GM21447 (cell line): ENCODE measurements around the gene GOLGA3.
"Not testable (repeated sequence)": the region's sequence is repeated elsewhere in the genome, so short reads cannot be mapped to it uniquely, and the experiment has no call there.

Experiments used
- ATAC-seq: cut with Tn5 transposase; IDR thresholded peaks from one replicate; pipeline ENCODE4 v1.9.1; 2021; ENCODE audit not compliant: unreplicated experiment

The GOLGA3 gene

DNA sequence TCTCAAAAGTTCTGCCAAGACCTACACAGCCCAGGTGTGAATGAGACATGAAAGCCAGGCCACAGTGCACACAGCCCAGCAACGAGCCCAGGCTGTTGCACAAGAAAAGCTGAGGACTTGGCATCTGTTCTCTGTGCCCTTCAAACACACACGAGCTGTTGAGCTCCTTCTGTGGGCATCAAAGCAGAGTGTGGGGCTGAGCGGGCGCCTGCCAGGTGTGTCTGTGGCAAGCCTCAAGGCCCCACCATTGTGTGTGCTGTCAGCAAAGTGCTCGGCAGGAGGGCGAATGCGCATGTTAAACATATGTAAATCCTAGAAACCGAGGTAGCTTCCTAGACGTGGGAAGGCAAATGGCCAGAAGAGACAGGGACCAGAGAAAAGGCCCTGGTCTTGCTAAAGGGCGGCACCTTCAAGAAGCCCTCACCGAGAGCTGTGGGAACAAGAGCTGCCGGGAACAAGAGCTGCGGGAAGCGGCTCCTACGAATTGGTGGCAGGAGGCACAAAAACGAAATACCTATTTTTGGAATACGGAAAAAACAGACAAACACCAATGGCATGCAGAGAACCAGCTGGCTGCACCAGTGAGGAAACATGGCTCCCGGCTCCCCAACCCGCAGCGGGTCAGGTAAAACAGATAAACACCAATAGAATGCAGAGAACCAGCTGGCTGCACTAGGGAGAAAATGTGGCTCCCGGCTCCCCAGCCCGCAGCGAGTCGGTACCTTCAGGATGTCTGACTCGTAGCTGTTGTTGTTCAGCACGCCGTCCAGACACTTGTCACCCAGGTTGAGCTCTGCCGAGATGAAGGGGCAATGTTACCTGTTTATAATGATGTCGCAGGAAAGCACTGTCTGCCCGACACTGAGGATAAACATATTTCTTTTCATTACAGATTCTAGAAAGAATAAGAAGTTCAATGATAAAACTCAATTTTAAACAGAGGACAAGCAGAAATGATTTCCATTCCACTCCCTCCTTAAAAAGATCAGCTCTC, 19.0 kb upstream of the GOLGA3 start:
- no peak for ATAC-seq

DNA sequence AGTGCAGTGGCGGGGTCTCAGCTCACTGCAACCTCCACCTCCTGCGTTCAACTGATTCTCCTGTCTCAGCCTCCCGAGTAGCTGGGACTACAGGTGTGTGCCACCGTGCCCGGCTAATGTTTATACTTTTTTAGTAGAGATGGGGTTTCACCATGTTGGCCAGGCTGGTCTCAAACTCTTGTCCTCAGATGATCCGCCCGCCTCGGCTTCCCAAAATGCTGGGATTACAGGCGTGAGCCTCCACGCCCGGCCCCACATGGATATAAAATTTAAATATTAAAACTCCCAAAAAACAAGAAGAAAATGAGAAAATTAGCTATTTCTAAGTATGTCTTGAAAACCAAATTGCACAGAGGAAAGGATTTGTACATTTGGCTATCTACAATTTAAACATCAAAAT, 16.0 kb upstream of the GOLGA3 start:
- not testable (repeated sequence) for ATAC-seq

DNA sequence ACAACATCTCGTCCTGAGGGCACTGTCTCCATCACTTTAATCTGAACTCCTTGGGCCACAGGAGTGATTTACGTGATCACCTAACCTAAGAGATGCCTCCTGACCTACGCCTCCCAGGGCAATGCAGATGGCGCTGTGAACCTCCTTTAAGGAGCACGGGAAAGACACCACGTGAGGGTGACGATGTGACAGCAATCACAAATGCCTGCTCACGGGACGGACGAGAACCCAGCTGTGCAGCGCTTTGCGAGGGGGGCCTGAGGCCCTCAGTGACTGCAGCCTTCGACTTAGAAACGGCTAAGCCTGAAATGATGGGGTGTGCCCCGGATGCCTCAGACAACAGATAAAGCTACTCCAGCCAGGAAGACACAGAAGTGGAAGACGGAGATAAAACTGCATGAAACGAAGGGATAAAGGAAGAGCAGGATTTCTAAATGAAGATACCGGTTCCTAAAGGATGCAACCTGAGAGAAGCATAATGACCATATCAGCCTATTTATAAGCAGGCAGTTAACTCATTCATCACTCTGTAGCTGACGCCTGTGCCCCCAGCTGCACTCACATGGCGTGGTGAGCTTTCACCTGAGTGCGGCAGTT, 13.9 kb upstream of the GOLGA3 start:
- no peak for ATAC-seq

GRCh38 chr12:132841151-132841550, 12.5 kb upstream of the GOLGA3 start:
- ATAC-seq: no peak

GRCh38 chr12:132840536-132840935, 11.9 kb upstream of the GOLGA3 start:
- ATAC-seq: no peak

DNA sequence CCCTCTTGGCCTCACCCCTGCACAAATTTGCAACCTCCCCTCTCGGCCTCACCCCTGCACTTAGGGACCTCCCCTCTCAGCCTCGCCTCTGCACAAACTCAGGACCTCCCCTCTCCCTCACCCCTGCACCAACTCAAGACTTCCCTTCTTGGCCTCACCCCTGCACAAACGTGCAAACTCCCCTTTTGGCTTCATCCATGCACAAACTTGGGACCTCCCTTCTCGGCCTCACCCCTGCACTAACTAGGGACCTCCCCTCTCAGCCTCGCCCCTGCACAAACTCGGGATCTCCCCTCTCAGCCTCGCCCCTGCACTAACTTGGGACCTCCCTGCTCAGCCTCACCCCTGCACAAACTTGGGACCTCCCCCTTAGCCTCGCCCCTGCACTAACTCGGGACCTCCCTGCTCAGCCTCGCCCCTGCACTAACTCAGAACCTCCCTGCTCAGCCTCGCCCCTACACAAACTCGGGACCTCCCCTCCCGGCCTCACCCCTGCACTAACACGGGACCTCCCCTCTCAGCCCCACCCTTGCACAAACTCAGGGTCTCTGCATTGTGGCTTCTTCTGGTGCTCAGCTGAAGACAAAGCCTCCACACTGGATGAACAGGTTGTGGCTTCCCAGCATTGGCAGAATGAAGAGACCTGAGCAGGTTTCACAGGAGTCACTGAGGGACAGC, 11.0 kb upstream of the GOLGA3 start:
- ATAC-seq: no peak

GRCh38 chr12:132838410-132839080, 9.9 kb upstream of the GOLGA3 start:
- no peak for ATAC-seq

DNA sequence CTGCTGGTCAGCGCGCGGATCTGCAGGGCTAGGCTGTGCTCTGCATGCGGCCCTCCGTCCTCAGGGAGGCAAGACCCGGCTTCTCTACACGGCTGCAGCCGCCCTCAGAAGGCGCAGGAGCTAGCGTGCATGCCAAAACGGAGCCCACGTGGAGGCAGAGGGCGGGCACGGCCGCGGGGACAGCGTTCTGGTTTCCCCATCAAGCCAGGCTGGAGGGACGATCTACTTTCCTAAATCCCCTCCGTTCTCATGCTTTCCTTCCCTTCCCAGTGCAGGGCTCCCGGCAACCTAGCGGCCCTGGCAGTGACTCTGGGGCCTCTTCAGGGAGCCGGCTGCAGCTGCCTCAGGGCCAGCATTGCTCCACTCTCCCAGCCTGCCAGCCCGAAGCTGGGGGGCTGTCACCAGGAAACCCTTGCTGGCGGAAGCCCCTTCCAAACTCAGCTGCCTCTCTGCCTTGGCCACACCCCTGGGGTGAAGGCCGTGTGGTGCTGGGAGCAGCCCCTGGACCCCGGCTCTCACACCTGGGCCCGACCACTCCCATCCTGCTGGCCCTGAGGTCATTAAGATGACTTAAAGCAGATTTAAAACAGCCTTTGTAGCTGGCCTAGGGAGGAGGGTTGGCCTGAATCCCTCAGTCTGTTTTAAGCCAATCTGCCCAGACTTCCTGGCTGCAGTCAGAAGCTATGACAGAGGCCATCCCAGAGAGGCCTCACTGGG, 9.2 kb upstream of the GOLGA3 start:
- no peak for ATAC-seq

DNA sequence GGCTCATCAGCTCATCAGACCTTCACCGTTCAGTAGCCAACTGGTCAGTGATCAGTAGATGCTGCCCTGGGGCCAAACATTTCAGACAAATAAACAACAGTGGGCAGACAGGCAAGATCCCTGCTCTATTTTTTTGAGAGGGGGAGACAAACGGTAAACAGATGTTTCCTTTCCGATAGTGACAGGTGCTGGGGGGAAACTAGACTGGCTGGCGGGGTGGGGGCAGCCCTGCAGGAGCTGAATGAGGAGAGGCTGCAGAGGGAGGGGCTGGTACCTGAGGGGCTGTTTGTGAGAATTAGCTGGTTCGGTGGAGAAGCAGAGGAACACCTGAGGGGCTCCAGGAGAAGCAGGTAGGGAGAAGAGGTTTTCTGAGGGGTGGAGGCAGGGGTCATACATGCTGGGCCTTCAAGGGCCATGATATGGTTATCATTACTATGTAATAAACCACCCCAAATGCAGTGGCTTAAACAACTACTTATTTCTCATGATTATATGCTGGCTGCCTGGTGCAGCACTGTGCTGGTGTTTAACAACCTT, 8.2 kb upstream of the GOLGA3 start:
- no peak for ATAC-seq

DNA sequence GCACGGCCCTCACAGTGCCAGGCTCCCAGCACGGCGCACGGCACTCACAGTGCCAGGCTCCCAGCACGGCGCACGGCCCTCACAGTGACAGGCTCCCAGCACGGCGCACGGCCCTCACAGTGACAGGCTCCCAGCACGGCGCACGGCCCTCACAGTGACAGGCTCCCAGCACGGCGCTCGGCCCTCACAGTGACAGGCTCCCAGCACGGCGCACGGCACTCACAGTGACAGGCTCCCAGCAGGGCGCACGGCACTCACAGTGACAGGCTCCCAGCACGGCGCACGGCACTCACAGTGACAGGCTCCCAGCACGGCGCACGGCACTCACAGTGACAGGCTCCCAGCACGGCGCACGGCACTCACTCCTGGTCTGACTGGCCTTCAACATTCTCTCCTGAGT, 7.6 kb upstream of the GOLGA3 start:
- ATAC-seq: not testable (repeated sequence)

DNA sequence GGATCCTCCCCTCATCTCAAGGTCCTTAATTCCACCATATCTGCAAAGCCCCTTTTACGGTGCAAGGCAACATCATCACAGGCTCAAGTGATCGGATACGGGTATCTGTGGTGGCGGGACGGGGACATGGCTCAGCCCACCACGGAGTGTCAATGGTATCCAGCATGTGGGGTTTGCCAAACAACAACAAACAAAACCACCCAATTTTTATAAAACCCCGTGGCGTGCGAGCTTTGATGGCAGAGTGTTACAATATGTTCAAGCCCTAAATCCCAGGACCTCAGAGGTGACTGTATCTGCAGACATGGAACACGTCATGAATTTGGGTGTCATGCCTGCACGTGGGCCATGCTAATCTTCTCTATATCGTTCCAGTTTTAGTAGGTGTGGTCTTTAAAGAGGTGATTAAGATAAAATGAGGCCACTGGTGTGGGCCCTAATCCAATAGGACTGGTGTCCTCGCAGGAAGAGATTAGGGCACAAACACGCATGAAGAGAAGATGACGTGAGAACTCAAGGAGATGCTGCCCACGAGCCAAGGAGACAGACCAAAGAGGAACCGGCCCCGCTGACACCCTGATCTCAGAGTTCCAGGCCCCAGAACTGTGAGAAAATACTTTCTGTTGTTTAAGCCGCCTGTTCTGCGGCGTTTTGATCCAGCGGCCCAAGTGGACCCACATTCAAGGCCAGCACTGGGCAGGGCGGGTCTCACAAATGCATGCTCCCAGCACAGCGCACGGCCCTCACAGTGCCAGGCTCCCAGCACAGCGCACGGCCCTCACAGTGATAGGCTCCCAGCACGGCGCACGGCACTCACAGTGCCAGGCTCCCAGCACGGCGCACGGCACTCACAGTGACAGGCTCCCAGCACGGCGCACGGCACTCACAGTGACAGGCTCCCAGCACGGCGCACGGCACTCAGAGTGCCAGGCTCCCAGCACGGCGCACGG, 6.7 kb upstream of the GOLGA3 start:
- no peak for ATAC-seq

- no peak for ATAC-seq
These were observed 5.6 kb upstream of the GOLGA3 start for GRCh38 chr12:132834181-132834711.

DNA sequence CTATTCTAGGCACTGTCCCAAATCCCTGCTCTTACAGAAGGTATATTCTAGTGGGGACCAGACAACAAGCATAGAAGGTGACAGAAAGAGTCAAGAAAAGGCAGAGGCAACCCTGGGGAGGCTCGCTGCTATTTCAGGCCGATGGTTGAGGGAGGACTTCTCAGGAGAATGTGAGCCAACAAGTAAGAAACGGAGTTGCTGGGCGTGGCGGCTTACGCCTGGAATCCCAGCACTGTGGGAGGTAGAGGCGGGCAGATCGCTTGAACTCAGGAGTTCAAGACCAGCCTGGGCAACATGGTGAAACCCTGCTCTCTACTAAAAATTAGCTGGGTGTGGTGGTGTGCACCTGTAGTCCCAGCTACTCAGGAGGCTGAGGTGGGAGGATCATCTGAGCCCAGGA, 4.7 kb upstream of the GOLGA3 start:
- ATAC-seq: no peak

DNA sequence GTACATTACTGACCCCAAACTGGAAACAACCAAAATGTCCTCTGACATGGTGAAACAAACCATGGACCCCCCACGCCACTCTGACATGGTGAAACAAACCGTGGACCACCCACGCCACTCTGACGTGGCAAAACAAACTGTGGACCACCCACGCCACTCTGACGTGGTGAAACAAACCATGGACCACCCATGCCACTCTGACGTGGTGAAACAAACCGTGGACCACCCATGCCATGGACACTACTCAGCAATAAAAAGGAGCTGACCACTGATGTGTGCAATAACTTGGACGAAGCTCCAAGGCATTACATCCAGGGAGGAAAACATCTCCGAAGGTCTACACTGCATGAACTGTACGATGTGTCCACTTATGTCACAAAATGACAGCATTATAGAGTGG, 3.1 kb upstream of the GOLGA3 start:
- ATAC-seq: no peak

GRCh38 chr12:132827763-132828703, 636 bp downstream of the GOLGA3 start:
- ATAC-seq: peak; percentile 32

DNA sequence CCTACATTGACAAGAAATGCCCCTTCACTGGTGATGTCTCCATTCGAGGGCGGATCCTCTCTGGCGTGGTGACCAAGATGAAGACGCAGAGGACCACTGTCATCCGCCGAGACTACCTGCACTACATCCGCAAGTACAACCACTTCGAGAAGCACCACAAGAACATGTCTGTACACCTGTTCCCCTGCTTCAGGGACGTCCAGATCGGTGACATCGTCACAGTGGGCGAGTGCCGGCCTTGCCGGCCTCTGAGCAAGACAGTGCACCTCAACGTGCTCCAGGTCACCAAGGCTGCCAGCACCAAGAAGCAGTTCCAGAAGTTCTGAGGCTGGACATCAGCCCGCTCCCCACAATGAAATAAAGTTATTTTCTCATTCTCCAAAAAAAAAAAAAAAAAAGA, 2.8 kb downstream of the GOLGA3 start:
- no peak for ATAC-seq

DNA sequence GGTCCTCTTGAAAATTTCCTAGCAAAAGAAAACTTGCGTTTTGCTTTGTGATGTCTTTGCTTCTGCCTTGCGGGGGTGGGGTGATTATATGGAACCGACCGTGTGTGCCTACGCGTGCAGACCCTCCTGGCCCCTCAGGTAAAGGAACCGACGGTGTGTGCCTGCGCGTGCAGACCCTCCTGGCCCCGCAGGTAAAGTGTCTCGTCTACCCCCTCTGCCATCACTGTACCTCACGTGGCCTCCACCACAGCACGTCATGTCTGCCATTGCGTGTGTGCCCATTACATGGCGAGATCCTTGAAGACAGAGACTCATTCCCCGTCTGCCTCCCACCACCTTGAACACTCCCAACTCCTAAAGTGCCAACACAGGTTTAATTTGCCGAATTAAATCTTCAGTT, 3.6 kb downstream of the GOLGA3 start:
- ATAC-seq: no peak

DNA sequence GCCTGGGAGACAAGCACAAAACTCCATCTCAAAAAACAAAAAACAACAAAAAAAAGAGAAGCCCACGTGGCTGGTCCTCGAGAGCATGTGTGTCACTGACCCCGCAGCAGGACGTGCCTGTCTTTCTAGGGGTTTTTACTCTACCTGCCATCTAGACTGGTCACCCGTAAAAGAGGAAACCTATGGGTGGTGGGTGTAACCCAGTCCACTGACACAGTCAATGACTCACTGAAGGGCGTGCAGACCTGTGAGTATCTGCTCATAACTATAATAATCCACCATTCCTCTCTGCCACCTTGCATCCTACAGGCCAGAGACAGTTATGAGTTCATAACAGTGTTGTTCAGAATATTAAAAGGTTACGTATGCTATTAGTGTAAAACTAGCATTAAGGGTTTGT, 4.6 kb downstream of the GOLGA3 start:
- no peak for ATAC-seq
